Mucosa of descending colon (tissue), 3 donors: ENCODE results near the gene PDGFRB. TPM values are rescaled to one million over a fixed set of nuclear protein-coding genes. Genes with fewer than 3 reads are reported as not detected.

Experiments
- ATAC-seq: fragments of 200-7000 bp; cut with Tn5 transposase; one replicate; pipeline ENCODE4 v1.9.1; 2020; ENCODE audit warnings: mild to moderate bottlenecking, moderate library complexity
- DNase-seq, 3 donors: peaks; one replicate each; pipeline ENCODE4 v3.0.0-alpha.2; 2020
- H3K36me3 ChIP-seq: fragments of 200-600 bp; one replicate; pipeline ENCODE4 v1.8.0; 2021; ENCODE audit warnings: low read depth, mild to moderate bottlenecking
- H3K4me1 ChIP-seq: fragments of 200-600 bp; one replicate; pipeline ENCODE4 v1.8.0; 2021; ENCODE audit warnings: low read depth, mild to moderate bottlenecking
- H3K4me3 ChIP-seq: fragments of 200-600 bp; one replicate; pipeline ENCODE4 v1.8.0; 2021; ENCODE audit warnings: mild to moderate bottlenecking
- H3K9me3 ChIP-seq: fragments of 200-600 bp; one replicate; pipeline ENCODE4 v1.8.0; 2021; ENCODE audit warnings: mild to moderate bottlenecking
- intact Hi-C, 2 donors: fragments of 100-400 bp; cut with DNase I in 1 of 2; cut with micrococcal nuclease in 1 of 2; formaldehyde crosslinking; loops; one replicate each; pipeline versions ENCODE4 v1.11.0 to v1.11.1; 2022; cut with DNase I, micrococcal nuclease
- total RNA-seq, 3 donors: library from RNA; stranded (reverse); fragmentation: NEBNext Ultra II Directional in 2 of 3; extraction: Animal tissue kit (Norgen Biotek cat#: 25700) in 2 of 3; gene quantifications; one replicate each; pipeline versions ENCODE4 v1.2.1 to v1.2.4, GENCODE V29; 2021 to 2023
- TF ChIP-seq, protein P1 (sequence below): fragments of 200-600 bp; IDR thresholded peaks from one replicate; pipeline ENCODE4 v1.8.0; 2022; ENCODE audit warnings: antibody characterized with exemption, mild to moderate bottlenecking
- donor health status: DM: no; HTN: no; CAD: no; lungs with moderate emphysema.
- donor health status: DM: no; HTN: no; CAD: no.
- donor health status: DM: no; HTN: yes; CAD: no.

The PDGFRB gene
- total RNA-seq, 3 donors from 2014 or later = 13.9 to 61.5 (median 27.1) TPM

DNA sequence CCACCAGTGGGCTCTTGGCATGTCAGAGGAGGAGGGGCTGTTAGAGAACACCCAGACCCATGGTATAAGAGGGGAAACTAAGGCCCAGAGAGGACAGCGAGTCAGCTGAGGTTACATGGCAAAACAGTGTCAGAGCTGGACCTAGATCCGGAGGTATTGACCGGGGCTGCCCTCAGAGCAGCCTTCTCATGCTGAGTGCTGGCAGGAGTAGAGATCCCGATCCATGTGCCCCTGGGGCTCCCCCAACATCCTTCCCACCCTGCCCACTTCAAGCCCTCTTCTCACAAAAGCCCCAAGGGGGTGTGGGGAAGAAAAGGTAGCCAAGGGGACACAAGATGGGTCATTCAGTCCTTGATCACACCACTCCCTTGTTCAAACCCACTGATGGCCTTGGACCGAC, 89.2 kb downstream of the PDGFRB start:
- Histone ChIP-seq H3K36me3 (no peaks in the 10 kb centered on the region), H3K4me3 (no peak overlapping the region), H3K4me1 (no peaks in the 10 kb centered on the region), H3K9me3 (no peaks in the 10 kb centered on the region)
- intact Hi-C loops = no loop called here
- TF ChIP-seq, protein P1, sequence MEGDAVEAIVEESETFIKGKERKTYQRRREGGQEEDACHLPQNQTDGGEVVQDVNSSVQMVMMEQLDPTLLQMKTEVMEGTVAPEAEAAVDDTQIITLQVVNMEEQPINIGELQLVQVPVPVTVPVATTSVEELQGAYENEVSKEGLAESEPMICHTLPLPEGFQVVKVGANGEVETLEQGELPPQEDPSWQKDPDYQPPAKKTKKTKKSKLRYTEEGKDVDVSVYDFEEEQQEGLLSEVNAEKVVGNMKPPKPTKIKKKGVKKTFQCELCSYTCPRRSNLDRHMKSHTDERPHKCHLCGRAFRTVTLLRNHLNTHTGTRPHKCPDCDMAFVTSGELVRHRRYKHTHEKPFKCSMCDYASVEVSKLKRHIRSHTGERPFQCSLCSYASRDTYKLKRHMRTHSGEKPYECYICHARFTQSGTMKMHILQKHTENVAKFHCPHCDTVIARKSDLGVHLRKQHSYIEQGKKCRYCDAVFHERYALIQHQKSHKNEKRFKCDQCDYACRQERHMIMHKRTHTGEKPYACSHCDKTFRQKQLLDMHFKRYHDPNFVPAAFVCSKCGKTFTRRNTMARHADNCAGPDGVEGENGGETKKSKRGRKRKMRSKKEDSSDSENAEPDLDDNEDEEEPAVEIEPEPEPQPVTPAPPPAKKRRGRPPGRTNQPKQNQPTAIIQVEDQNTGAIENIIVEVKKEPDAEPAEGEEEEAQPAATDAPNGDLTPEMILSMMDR = no peak
- ATAC-seq (no peak), DNase-seq (no peak)

DNA sequence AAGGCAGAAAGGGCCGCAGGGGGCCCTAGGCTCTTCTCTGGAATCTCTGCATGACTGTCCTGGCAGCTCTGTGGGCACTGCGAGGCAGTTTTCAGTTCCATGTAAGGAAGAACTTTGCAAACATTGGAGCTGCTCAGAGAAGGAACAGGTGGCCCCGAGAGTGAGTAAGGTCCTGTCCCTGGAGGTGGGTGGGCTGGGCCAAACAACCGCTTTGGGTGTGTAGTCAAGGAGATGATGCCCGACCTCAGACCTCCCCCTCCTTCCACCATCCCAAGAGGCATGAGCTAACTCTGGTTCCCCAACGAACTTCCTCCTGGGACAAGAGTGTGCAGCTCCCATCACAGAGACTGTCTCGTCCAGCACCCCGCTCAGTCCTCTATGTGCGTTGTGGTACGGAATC, 89.8 kb downstream of the PDGFRB start:
- Histone ChIP-seq H3K4me1 (no peaks in the 10 kb centered on the region), H3K4me3 (no peak overlapping the region), H3K9me3 (no peaks in the 10 kb centered on the region), H3K36me3 (no peaks in the 10 kb centered on the region)
- intact Hi-C loops = no loop called here
- TF ChIP-seq, protein P1 = no peak
- DNase-seq (no peak), ATAC-seq (peak; percentile 26)

DNA sequence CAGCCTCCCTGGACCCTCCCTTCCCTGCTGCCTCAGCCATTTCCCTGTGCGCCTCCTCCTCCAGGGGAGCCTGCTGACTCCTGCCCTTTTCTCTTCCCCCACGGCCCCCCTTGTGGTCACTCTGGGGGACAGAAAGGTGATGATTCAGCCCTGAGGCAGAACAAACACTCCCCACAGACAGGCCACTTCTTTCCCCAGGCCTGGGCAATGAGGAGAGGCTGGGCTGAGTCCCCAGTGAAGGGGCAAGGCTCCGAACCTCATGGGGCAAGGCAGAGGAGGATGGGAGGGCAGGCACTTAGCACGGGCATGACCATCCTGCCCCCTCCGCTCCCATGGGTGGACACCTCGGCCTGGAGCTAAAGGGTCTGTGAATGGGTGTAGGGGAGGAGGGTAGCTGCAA, 90.3 kb downstream of the PDGFRB start:
- DNase-seq = no peak
- no peaks in the 10 kb centered on the region for H3K9me3 ChIP-seq
- TF ChIP-seq, protein P1 = no peak
- intact Hi-C loops = no loop called here
- peak; percentile 25 for ATAC-seq
- no peak overlapping the region for H3K4me3 ChIP-seq
- H3K36me3 ChIP-seq = no peaks in the 10 kb centered on the region
- H3K4me1 ChIP-seq = no peaks in the 10 kb centered on the region

DNA sequence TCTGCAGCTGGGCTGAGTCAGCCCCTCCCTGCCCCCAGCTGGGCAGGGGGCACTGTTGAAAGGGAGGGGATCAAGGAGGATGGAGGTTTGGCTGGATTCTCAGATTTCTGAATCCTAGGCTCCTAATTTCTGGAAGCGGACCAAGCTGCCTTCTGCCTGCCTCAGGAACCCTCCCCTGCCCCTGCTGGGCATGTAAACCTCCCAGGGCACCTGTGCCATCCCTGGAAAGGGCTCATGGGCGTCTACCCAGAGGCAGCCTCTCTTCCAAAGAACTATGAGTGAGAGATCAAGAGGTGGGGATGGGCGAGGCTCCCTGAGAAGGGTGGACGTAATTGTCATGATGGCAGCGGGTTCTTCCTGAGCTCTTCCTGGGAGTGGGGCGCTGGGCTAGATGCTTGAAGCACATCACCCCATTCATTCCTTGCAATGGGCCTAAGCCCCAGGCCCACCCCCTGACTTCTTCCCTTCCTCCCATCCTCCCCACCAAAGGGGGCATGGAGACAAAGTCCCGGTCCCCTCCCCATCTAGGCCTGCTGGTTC, 90.9 kb downstream of the PDGFRB start:
- no peaks in the 10 kb centered on the region for H3K36me3 ChIP-seq
- ATAC-seq = no peak
- no peak overlapping the region for H3K4me3 ChIP-seq
- intact Hi-C loops = no loop called here
- no peaks in the 10 kb centered on the region for H3K4me1 ChIP-seq
- H3K9me3 ChIP-seq = no peaks in the 10 kb centered on the region
- DNase-seq = no peak
- TF ChIP-seq, protein P1 = no peak

Other genes with a start within 250 kb of the PDGFRB start
- gene PDE6A, start 211.1 kb downstream of the PDGFRB start, total RNA-seq = 1 to 10 TPM; 1.6 to 7.3 (median 3.4) TPM
- 1,000 to 10,000 TPM in 1 of 3 donors, 100 to 1,000 TPM in 2; 562 to 1,399 (median 853) TPM for gene SLC26A2, start 195.1 kb downstream of the PDGFRB start, total RNA-seq
- gene TIGD6, start 155.2 kb downstream of the PDGFRB start, total RNA-seq = 1 to 10 TPM; 3.0 to 4.3 (median 4.2) TPM
- 10 to 100 TPM; 25.7 to 37.5 (median 31.2) TPM for gene HMGXB3, start 155.1 kb downstream of the PDGFRB start, total RNA-seq
- gene CSF1R, start 69.3 kb downstream of the PDGFRB start, total RNA-seq = 10 to 100 TPM in 2 of 3 donors, 1 to 10 TPM in 1; 9.0 to 39.0 (median 20.4) TPM
- gene CDX1, start 10.9 kb upstream of the PDGFRB start, total RNA-seq = 100 to 1,000 TPM; 140 to 306 (median 302) TPM
- gene SLC6A7, start 34.2 kb upstream of the PDGFRB start, total RNA-seq = 10 to 100 TPM; 15.2 to 26.4 (median 18.9) TPM
- 1 to 10 TPM in 1 of 3 donors, under 1 TPM in 2; 0.46 to 3.0 (median 0.93) TPM for gene CAMK2A, start 133.9 kb upstream of the PDGFRB start, total RNA-seq
- gene ARSI, start 147.1 kb upstream of the PDGFRB start, total RNA-seq = 1 to 10 TPM in 1 of 3 donors, under 1 TPM in 2; 0.41 to 1.6 (median 0.63) TPM
- 10 to 100 TPM; 17.3 to 36.2 (median 26.0) TPM for gene TCOF1, start 201.9 kb upstream of the PDGFRB start, total RNA-seq